ENCODE results near the gene ZNF891. TPM values are rescaled to one million over a fixed set of nuclear protein-coding genes. Genes with fewer than 3 reads are reported as not detected.
A peak's percentile ranks its signal among the peaks of the same experiment; 100 is the strongest.

The ZNF891 gene
- total RNA-seq, 1 experiment from 2014 or later: 2.2 TPM

GRCh38 chr12:133080368-133081158 is 49.5 kb downstream of the ZNF891 start, which contains the start of gene ZNF140:
ZNF140 (plus strand) TSS chr12:133080923; CDS start chr12:133081321, 398 bp downstream.
- intact Hi-C loops (cut with micrococcal nuclease; ENCODE audit: unreplicated experiment): no loop called here
- CTCF ChIA-PET: interaction anchor here (0.6 kb wide), 1 partner anchor 9 kb away, joined by 3 read pairs; no protein-coding TSS in a partner anchor
- TF ChIP-seq TCF7L2 (IDR thresholded peaks at IDR 0.05; ENCODE audit: low read depth, low read length) (peak; percentile 19; the same call in 1 of the 2 replicates), SIN3A (IDR thresholded peaks at IDR 0.05; ENCODE audit: borderline replicate concordance, insufficient read depth, low read depth, low read length) (no peak), POLR2AphosphoS5 (IDR thresholded peaks at IDR 0.05; ENCODE audit: low read depth, low read length) (peak; percentile 65)
- peak within 1 kb of the TSS; percentile 77 for H3K27ac ChIP-seq (ENCODE audit: low read length)
- H3K27me3 ChIP-seq (ENCODE audit: control insufficient read depth, insufficient read depth, low read length): no peaks in the 10 kb centered on the region
- BruUV-seq (replicated peaks): no TSS peak
- ATAC-seq (peak; percentile 87), DNase-seq (ENCODE audit: low read depth, low spot score) (peak; percentile 71)
- H3K9me3 ChIP-seq (ENCODE audit: control insufficient read depth, insufficient read depth, low read depth, low read length): peaks cover 60% of the 10 kb centered on the region
- POLR2A ChIA-PET: no interaction called here
- peak within 1 kb of the TSS; percentile 74 to 79 for H3K4me3 ChIP-seq (ENCODE audit: low read depth in 2 of 2, low read length in 2 of 2)
- no peaks in the 10 kb centered on the region for H3K4me1 ChIP-seq (ENCODE audit: control insufficient read depth, insufficient read depth, low read length)
- H3K36me3 ChIP-seq (ENCODE audit: control insufficient read depth, insufficient read depth, low read length): peaks cover 12% of the 10 kb centered on the region
- in situ Hi-C loops (cut with HindIII; ENCODE audit: low pct_unique_long_range_greater_than_20kb, low sequenced_read_pairs): no loop called here

GRCh38 chr12:133080026-133080367 is 50.1 kb downstream of the ZNF891 start:
- ChIA-PET POLR2A (no interaction called here), CTCF (no interaction called here)
- Histone ChIP-seq H3K27me3 (ENCODE audit: control insufficient read depth, insufficient read depth, low read length) (no peaks in the 10 kb centered on the region), H3K27ac (ENCODE audit: low read length) (peak overlapping the region; percentile 77), H3K36me3 (ENCODE audit: control insufficient read depth, insufficient read depth, low read length) (peaks cover 12% of the 10 kb centered on the region), H3K9me3 (ENCODE audit: control insufficient read depth, insufficient read depth, low read depth, low read length) (peaks cover 60% of the 10 kb centered on the region), H3K4me1 (ENCODE audit: control insufficient read depth, insufficient read depth, low read length) (no peaks in the 10 kb centered on the region), H3K4me3 (ENCODE audit: low read depth in 2 of 2, low read length in 2 of 2) (peak overlapping the region; percentile 74 to 79)
- TF ChIP-seq SIN3A (IDR thresholded peaks at IDR 0.05; ENCODE audit: borderline replicate concordance, insufficient read depth, low read depth, low read length) (no peak), TCF7L2 (IDR thresholded peaks at IDR 0.05; ENCODE audit: low read depth, low read length) (no peak), REST (IDR thresholded peaks at IDR 0.05; ENCODE audit: insufficient read depth in 1 of 2, low read depth in 2 of 2, low read length in 1 of 2) (no peak), POLR2AphosphoS5 (IDR thresholded peaks at IDR 0.05; ENCODE audit: low read depth, low read length) (no peak), CTCF (IDR thresholded peaks at IDR 0.05) (no peak)
- TSS peak; percentile 91 for BruUV-seq (replicated peaks)
- intact Hi-C loops (cut with micrococcal nuclease; ENCODE audit: unreplicated experiment) (no loop called here), in situ Hi-C loops (cut with HindIII; ENCODE audit: low pct_unique_long_range_greater_than_20kb, low sequenced_read_pairs) (no loop called here)
- peak; percentile 93 for ATAC-seq
- DNase-seq (ENCODE audit: low read depth, low spot score): peak; percentile 92

GRCh38 chr12:133073836-133074235 is 56.2 kb downstream of the ZNF891 start:
- Histone ChIP-seq H3K27me3 (ENCODE audit: control insufficient read depth, insufficient read depth, low read length) (no peaks in the 10 kb centered on the region), H3K9me3 (ENCODE audit: control insufficient read depth, insufficient read depth, low read depth, low read length) (peaks cover 30% of the 10 kb centered on the region), H3K27ac (ENCODE audit: low read length) (no peak overlapping the region), H3K4me3 (ENCODE audit: low read depth in 2 of 2, low read length in 2 of 2) (no peak overlapping the region), H3K36me3 (ENCODE audit: control insufficient read depth, insufficient read depth, low read length) (no peaks in the 10 kb centered on the region), H3K4me1 (ENCODE audit: control insufficient read depth, insufficient read depth, low read length) (no peaks in the 10 kb centered on the region)
- no TSS peak for BruUV-seq (replicated peaks)
- POLR2A ChIA-PET: no interaction called here
- DNase-seq (ENCODE audit: low read depth, low spot score): no peak
- CTCF ChIA-PET: no interaction called here
- intact Hi-C loops (cut with micrococcal nuclease; ENCODE audit: unreplicated experiment) (no loop called here), in situ Hi-C loops (cut with HindIII; ENCODE audit: low pct_unique_long_range_greater_than_20kb, low sequenced_read_pairs) (no loop called here)
- ATAC-seq: no peak
- no peak for TF ChIP-seq SIN3A (IDR thresholded peaks at IDR 0.05; ENCODE audit: borderline replicate concordance, insufficient read depth, low read depth, low read length)
- TF ChIP-seq REST (IDR thresholded peaks at IDR 0.05; ENCODE audit: insufficient read depth in 1 of 2, low read depth in 2 of 2, low read length in 1 of 2): no peak
- TF ChIP-seq TCF7L2 (IDR thresholded peaks at IDR 0.05; ENCODE audit: low read depth, low read length): no peak
- no peak for TF ChIP-seq POLR2AphosphoS5 (IDR thresholded peaks at IDR 0.05; ENCODE audit: low read depth, low read length)
- TF ChIP-seq CTCF (IDR thresholded peaks at IDR 0.05): no peak

Data from Panc1 (cell line).